ENCODE measurements around the gene PLEKHG1.
A peak's percentile ranks its signal among the peaks of the same experiment; 100 is the strongest.

The PLEKHG1 gene

DNA sequence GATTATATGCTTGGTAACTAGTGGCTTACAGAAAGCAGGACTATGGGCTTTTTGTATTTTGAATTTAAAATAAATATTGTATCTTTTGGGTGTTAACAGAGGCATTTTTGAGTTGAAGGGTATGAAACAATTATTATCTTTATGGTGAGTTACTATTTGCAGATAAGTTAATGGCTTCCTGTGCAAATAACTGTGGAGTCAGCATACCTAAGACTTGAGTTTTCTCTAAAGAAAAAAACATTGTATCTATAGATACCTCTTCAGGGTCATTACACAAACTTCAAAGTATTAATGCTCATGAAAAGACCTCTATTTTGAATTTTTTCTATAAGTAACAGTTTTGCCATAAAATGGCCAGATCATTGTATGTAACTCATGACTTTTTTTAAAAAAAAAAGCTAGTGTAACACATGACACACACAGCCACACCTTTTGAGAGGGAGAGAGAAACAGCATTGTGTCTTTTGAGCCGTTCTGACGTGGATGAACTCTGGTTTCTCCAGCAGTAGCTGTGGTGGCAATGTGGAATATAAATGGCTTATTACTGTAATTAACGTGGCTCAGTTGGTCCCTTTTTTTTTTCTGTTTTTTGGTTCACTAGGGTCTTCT, 36.3 kb downstream of the PLEKHG1 start:
- H3K27ac Mint-ChIP-seq: no peak overlapping the region
- H3K9me3 Mint-ChIP-seq (ENCODE audit: low read depth): no peaks in the 10 kb centered on the region
- no peak overlapping the region for H3K4me3 Mint-ChIP-seq
- no peaks in the 10 kb centered on the region for H3K36me3 Mint-ChIP-seq
- H3K4me1 Mint-ChIP-seq (ENCODE audit: low read depth): peaks cover 19% of the 10 kb centered on the region
- H3K27me3 Mint-ChIP-seq: peaks cover 8% of the 10 kb centered on the region

DNA sequence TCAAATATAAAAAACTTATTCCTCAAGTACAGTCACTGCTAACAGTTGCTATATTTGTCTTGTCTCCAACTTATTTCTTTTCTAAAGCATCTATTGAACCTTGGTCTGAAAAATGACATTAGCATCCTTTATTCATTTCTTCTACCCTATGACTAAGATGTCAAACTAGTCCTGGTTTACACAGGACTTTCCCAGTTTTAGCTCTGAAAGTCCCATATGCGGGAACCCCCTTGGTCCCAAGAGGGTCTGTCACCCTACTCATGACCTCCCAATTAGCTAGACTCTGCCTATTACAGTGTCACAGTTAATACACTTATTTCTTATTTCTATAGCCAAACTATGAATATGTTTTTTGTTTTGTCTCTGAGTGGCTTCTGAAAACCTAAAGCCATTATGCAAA, 37.1 kb downstream of the PLEKHG1 start:
- no peak overlapping the region for H3K4me3 Mint-ChIP-seq
- H3K9me3 Mint-ChIP-seq (ENCODE audit: low read depth): no peaks in the 10 kb centered on the region
- H3K4me1 Mint-ChIP-seq (ENCODE audit: low read depth): peaks cover 19% of the 10 kb centered on the region
- H3K27me3 Mint-ChIP-seq: peaks cover 8% of the 10 kb centered on the region
- no peaks in the 10 kb centered on the region for H3K36me3 Mint-ChIP-seq
- no peak overlapping the region for H3K27ac Mint-ChIP-seq

DNA sequence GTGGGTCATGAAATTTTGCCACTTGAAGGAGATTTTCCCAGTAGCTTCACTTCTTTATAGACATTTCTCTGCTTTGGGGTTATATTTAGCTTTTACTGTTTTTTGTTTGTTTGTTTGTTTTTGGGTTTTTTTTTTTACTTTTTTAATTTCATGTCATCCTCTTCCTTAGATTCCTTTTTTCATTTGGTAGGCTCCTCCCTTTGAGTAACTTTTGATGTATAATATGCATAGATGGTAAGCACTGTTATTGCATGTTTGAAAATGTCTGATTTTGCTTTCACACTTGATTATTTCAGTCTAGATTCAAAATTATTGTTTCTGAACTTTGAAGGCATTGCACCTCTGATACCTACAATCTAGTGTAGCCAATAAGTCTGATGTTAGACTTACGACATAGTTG, 37.6 kb downstream of the PLEKHG1 start:
- Mint-ChIP-seq H3K27me3 (peaks cover 8% of the 10 kb centered on the region), H3K9me3 (ENCODE audit: low read depth) (no peaks in the 10 kb centered on the region), H3K4me1 (ENCODE audit: low read depth) (peaks cover 17% of the 10 kb centered on the region), H3K4me3 (no peak overlapping the region), H3K36me3 (no peaks in the 10 kb centered on the region), H3K27ac (no peak overlapping the region)

DNA sequence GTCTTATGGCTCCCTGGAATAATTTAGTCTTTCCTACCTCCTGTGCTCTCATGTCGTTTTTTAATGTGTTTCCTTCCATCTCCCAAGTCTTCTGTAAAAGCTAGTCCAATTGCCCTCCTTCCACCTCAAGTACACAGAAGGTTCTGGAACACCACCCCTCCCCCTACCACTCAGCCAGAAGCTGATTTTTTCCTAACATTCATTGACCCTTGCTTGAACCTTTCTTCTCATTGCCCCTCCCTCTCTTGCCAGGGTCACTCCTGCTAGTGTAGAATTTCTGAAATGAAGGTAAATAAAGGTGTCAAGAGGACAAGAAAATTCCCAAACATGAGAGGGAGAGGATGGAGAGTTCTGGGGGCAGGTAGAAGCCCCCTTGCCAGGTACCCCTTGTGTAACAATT, 38.6 kb downstream of the PLEKHG1 start:
- H3K36me3 Mint-ChIP-seq: no peaks in the 10 kb centered on the region
- H3K4me3 Mint-ChIP-seq: no peak overlapping the region
- H3K27me3 Mint-ChIP-seq: peaks cover 7% of the 10 kb centered on the region
- no peak overlapping the region for H3K27ac Mint-ChIP-seq
- no peaks in the 10 kb centered on the region for H3K9me3 Mint-ChIP-seq (ENCODE audit: low read depth)
- peaks cover 8% of the 10 kb centered on the region for H3K4me1 Mint-ChIP-seq (ENCODE audit: low read depth)

DNA sequence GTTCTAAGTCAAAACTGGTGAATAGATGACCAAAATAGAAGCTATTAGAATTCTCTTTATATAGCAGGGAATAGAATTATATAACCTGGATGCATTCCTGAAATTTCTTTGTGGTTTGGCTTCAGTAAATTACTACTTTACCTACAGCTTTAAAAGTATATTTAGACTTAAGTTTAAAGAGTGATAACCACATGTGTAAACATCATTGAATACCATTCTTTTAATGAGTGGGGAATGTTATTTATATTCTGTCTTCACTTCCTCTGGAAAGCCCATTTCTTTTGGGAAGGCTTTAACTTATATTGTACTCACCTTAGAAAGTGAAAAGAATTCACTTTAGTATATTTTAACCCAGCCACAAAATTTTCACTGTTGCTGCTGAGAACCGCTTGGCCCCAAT, 39.1 kb downstream of the PLEKHG1 start:
- Mint-ChIP-seq H3K27me3 (peaks cover 7% of the 10 kb centered on the region), H3K27ac (no peak overlapping the region), H3K4me3 (no peak overlapping the region), H3K36me3 (no peaks in the 10 kb centered on the region), H3K4me1 (ENCODE audit: low read depth) (peaks cover 6% of the 10 kb centered on the region), H3K9me3 (ENCODE audit: low read depth) (no peaks in the 10 kb centered on the region)

DNA sequence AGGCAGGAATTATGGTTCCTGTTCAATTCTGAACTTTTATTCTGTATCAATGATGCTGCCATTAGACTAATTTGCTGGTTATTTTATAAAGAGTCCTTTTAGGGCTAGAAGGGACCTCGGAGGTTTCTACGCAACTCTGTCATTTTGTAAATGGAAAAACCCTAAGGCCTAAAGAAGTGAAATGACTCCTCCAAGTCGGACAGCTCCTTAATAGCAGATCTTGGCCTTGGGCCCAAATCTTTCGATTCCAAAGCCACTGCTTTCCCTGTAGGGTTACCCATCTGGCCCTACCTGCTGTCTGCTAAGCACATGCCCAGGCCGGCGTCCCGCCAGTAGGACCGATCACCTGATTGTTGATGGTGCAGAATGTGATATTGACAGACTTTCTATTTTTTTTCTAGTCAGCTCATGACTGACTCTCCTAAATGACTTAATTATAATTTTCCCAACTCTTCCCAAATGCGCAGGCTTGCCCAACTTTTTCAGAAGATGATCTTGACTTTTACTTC, 40.2 kb downstream of the PLEKHG1 start:
- Mint-ChIP-seq H3K9me3 (ENCODE audit: low read depth) (no peaks in the 10 kb centered on the region), H3K4me1 (ENCODE audit: low read depth) (peaks cover 6% of the 10 kb centered on the region), H3K27ac (no peak overlapping the region), H3K36me3 (no peaks in the 10 kb centered on the region), H3K4me3 (no peak overlapping the region), H3K27me3 (peaks cover 7% of the 10 kb centered on the region)

DNA sequence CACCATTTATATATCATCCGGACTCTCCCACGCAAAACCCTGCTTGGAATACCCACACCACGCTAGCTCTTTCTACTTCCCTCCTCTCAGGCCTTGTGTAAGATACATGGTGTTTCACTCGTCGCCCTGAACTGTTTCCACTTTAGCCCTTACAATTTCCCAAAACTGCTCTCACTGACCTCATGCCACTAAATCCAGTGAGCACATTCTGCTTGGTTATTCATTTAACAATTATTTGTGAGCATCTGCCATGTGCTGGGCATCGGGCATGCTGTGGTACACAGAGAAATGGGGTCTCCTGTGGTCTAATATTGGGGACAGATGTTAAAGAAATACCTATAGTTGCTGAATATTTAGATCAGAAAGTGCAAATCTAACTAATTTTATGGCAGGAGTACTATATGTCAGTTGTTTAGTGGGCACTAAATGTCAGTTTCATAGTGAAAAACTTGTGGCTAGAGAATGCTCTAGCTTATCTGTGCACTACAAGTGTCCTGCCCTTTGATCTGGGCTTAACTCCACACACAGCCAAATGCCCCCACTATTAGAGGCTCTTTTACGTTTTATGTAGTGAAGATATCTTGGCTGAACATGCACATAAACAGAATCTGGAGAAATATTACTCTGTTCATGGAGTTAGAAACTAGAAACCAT, 41.0 kb downstream of the PLEKHG1 start:
- H3K27me3 Mint-ChIP-seq: peaks cover 7% of the 10 kb centered on the region
- no peak overlapping the region for H3K27ac Mint-ChIP-seq
- H3K4me1 Mint-ChIP-seq (ENCODE audit: low read depth): peaks cover 6% of the 10 kb centered on the region
- no peaks in the 10 kb centered on the region for H3K36me3 Mint-ChIP-seq
- H3K4me3 Mint-ChIP-seq: no peak overlapping the region
- no peaks in the 10 kb centered on the region for H3K9me3 Mint-ChIP-seq (ENCODE audit: low read depth)

DNA sequence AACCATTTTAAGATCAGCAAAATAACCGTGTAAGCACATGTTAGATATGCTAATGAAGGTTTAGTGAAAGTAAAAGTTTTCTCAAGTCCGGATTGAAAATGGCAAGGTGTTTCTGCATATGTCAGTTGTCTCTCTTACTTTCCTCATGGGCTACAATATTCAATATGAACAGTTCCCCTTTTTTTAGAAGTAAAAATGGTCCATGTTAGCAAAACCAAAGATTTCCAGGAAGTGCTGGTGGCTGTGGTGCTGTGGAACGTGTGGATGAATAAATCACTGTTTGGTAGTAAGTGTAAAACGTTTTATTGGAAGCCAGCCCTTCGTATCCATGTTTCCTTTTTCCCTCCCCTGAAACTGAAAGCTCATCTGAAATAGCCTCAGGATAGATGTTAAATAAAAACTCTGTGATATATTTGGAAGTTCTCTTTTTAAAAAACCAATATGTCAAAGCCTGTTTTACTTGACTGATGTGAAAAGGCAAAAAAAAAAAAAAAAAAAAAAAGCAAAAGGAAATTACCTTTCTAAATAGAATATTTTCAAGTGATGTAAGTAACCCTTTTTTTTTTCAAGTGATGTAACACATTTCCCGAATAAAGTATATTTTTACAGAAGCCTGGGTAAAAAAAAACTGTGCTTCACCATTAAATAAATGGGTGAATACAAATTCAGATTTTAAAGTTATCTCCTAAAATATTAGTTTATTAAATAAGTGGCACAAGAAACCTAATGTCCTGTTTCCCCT, 41.9 kb downstream of the PLEKHG1 start:
- H3K27ac Mint-ChIP-seq: no peak overlapping the region
- H3K36me3 Mint-ChIP-seq: no peaks in the 10 kb centered on the region
- peaks cover 6% of the 10 kb centered on the region for H3K4me1 Mint-ChIP-seq (ENCODE audit: low read depth)
- H3K27me3 Mint-ChIP-seq: peaks cover 7% of the 10 kb centered on the region
- H3K9me3 Mint-ChIP-seq (ENCODE audit: low read depth): no peaks in the 10 kb centered on the region
- H3K4me3 Mint-ChIP-seq: peak overlapping the region; percentile 17

DNA sequence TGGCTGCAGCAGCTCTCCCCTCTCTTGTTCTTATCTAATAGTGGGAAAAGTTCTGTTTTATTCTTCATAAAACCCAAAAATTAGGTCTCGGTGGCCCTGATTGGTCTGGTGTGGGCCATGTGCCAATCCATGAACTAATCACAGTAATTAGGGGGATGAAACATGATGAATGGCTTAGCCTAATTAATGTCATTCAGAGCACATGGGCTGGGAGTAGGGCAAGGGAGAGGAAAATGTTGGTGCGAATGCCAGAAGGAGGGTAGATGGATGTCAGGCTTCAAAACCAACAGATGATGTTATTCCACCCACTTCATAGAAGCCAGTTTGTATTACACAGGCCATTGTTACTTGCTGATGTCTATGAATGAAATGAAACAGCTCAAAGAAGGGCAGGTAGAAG, 46.5 kb downstream of the PLEKHG1 start:
- H3K36me3 Mint-ChIP-seq: no peaks in the 10 kb centered on the region
- no peak overlapping the region for H3K4me3 Mint-ChIP-seq
- no peaks in the 10 kb centered on the region for H3K27me3 Mint-ChIP-seq
- no peaks in the 10 kb centered on the region for H3K9me3 Mint-ChIP-seq (ENCODE audit: low read depth)
- peaks cover 4% of the 10 kb centered on the region for H3K4me1 Mint-ChIP-seq (ENCODE audit: low read depth)
- no peak overlapping the region for H3K27ac Mint-ChIP-seq

DNA sequence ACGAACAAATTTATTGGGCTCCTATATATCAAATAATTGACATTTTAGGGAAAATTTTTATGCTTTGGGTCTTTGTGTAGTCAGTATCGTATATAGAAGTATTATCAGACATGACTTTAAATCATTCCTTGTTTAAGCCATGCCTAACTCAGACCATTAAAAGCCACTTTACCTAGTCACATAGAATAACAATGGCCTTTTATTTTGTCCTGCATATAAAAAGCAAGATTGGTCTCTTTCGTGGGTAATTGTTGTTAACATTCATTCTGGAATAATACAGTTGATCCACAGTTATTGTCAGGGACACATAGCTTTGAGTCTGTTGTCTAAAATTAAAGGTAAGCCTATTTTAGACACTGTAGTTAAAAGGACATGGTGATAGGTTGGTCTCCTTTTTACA, 47.4 kb downstream of the PLEKHG1 start:
- H3K9me3 Mint-ChIP-seq (ENCODE audit: low read depth): no peaks in the 10 kb centered on the region
- H3K27ac Mint-ChIP-seq: no peak overlapping the region
- H3K27me3 Mint-ChIP-seq: no peaks in the 10 kb centered on the region
- H3K4me1 Mint-ChIP-seq (ENCODE audit: low read depth): no peaks in the 10 kb centered on the region
- H3K36me3 Mint-ChIP-seq: no peaks in the 10 kb centered on the region
- H3K4me3 Mint-ChIP-seq: no peak overlapping the region

Data from activated naive CD8-positive, alpha-beta T cell (primary cell).